ENCODE results near the gene KIF11. TPM values are rescaled to one million over a fixed set of nuclear protein-coding genes. Genes with fewer than 3 reads are reported as not detected.

Gene KIF11
- total and polyA plus RNA-seq, 9 of the 15 experiments (the other 6 are each of a cell fraction or from before 2014, with no cell fraction given): 11.3 to 54.4 (median 29.2) TPM

DNA sequence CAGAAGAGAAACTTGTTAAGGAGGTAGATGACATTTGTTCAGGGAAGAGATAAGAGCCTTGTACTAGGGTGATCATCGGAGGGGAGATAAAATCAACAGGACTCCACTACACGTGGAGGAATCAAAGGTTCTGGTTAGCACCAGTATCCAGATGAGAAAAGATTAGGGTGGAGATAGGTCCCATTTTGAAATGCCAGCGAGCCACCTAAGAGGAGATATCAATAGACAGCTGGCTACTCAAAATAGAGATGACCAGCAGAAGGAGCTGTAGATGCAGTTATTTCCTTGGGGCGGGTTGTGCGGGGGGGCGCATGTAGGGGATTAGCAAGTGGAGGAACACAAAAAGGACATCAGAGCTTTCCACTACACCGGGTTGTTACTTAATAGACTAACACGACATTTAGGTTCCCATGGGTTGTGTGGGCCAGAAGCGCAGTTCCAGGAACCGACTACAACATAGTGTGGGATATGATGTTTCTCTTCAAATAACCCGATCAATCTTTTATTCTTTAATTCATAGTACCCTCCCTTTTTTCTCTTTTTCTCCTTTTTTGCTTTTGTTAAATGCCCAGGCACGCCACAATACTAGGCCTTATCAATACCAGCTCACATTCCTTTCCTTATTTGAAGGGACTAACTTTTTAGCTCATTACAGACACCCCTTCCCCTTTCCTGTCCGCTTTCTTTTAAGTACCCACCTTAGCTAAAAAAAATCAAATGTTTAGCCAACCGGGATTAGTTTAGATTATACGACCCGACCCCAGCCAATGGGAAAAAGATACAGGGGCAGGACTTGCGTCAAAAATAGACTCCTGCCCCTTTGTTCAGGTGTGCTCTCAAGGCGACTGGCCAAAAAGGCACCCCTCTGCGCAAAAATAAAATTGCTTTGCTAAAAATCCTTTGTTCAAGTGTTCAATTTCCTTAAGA, 2.0 kb upstream of the KIF11 start (continued):
- no peak for TF ChIP-seq TBP (optimal IDR thresholded peaks at IDR 0.05; ENCODE audit: low read depth, low read length)
- TF ChIP-seq SMARCE1 (IDR thresholded peaks at IDR 0.05): no peak
- TF ChIP-seq FOXK2 (conservative IDR thresholded peaks at IDR 0.05 in 1 of 2, IDR thresholded peaks at IDR 0.05 in 1 of 2; ENCODE audit: low read depth in 2 of 2): 0 out of 4 replicates have a peak, but pooled peaks of 1 of the 2 experiments have one; percentile 32
- TF ChIP-seq, protein P1, sequence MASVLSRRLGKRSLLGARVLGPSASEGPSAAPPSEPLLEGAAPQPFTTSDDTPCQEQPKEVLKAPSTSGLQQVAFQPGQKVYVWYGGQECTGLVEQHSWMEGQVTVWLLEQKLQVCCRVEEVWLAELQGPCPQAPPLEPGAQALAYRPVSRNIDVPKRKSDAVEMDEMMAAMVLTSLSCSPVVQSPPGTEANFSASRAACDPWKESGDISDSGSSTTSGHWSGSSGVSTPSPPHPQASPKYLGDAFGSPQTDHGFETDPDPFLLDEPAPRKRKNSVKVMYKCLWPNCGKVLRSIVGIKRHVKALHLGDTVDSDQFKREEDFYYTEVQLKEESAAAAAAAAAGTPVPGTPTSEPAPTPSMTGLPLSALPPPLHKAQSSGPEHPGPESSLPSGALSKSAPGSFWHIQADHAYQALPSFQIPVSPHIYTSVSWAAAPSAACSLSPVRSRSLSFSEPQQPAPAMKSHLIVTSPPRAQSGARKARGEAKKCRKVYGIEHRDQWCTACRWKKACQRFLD (CRISPR knock-in tag; IDR thresholded peaks at IDR 0.05): 0 out of 2 replicates have a peak, but pooled peaks have one; percentile 36
- no peak for TF ChIP-seq BRD4 (IDR thresholded peaks at IDR 0.05)
- peak; percentile 69 for TF ChIP-seq BRD9 (IDR thresholded peaks at IDR 0.05; ENCODE audit: low read depth, partially characterized antibody)
- TF ChIP-seq, protein P2, sequence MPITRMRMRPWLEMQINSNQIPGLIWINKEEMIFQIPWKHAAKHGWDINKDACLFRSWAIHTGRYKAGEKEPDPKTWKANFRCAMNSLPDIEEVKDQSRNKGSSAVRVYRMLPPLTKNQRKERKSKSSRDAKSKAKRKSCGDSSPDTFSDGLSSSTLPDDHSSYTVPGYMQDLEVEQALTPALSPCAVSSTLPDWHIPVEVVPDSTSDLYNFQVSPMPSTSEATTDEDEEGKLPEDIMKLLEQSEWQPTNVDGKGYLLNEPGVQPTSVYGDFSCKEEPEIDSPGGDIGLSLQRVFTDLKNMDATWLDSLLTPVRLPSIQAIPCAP (CRISPR knock-in tag; IDR thresholded peaks at IDR 0.05; ENCODE audit: borderline replicate concordance): no peak
- TF ChIP-seq MCM5 (IDR thresholded peaks at IDR 0.05; ENCODE audit: low read depth): no peak
- 0 out of 2 replicates have a peak, but pooled peaks have one; percentile 34 for TF ChIP-seq LEF1 (IDR thresholded peaks at IDR 0.05)
- TF ChIP-seq, protein P3, sequence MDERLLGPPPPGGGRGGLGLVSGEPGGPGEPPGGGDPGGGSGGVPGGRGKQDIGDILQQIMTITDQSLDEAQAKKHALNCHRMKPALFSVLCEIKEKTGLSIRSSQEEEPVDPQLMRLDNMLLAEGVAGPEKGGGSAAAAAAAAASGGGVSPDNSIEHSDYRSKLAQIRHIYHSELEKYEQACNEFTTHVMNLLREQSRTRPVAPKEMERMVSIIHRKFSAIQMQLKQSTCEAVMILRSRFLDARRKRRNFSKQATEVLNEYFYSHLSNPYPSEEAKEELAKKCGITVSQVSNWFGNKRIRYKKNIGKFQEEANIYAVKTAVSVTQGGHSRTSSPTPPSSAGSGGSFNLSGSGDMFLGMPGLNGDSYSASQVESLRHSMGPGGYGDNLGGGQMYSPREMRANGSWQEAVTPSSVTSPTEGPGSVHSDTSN (CRISPR knock-in tag; IDR thresholded peaks at IDR 0.05; ENCODE audit: low read depth): no peak
- TF ChIP-seq, protein P3 (tag; conservative IDR thresholded peaks at IDR 0.05; ENCODE audit: low read depth): no peak
- no peak for TF ChIP-seq BDP1 (IDR thresholded peaks at IDR 0.05; ENCODE audit: insufficient read depth, insufficient read length)
- TF ChIP-seq IRF2 (CRISPR knock-in tag; IDR thresholded peaks at IDR 0.05): no peak
- TF ChIP-seq TAL1 (IDR thresholded peaks at IDR 0.05): peak; percentile 12; the same call in 1 of the 2 replicates
- TF ChIP-seq, protein P4, sequence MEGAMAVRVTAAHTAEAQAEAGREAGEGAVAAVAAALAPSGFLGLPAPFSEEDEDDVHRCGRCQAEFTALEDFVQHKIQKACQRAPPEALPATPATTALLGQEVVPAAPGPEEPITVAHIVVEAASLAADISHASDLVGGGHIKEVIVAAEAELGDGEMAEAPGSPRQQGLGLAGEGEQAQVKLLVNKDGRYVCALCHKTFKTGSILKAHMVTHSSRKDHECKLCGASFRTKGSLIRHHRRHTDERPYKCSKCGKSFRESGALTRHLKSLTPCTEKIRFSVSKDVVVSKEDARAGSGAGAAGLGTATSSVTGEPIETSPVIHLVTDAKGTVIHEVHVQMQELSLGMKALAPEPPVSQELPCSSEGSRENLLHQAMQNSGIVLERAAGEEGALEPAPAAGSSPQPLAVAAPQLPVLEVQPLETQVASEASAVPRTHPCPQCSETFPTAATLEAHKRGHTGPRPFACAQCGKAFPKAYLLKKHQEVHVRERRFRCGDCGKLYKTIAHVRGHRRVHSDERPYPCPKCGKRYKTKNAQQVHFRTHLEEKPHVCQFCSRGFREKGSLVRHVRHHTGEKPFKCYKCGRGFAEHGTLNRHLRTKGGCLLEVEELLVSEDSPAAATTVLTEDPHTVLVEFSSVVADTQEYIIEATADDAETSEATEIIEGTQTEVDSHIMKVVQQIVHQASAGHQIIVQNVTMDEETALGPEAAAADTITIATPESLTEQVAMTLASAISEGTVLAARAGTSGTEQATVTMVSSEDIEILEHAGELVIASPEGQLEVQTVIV (CRISPR knock-in tag; IDR thresholded peaks at IDR 0.05; ENCODE audit: borderline replicate concordance): no peak
- TF ChIP-seq ZNF384 (IDR thresholded peaks at IDR 0.05; ENCODE audit: low read depth, low read length): no peak
- TF ChIP-seq, protein P5, sequence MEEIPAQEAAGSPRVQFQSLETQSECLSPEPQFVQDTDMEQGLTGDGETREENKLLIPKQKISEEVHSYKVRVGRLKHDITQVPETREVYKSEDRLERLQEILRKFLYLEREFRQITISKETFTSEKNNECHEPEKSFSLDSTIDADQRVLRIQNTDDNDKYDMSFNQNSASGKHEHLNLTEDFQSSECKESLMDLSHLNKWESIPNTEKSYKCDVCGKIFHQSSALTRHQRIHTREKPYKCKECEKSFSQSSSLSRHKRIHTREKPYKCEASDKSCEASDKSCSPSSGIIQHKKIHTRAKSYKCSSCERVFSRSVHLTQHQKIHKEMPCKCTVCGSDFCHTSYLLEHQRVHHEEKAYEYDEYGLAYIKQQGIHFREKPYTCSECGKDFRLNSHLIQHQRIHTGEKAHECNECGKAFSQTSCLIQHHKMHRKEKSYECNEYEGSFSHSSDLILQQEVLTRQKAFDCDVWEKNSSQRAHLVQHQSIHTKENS (CRISPR knock-in tag; IDR thresholded peaks at IDR 0.05): no peak
- no peak for TF ChIP-seq GABPB1 (CRISPR knock-in tag; IDR thresholded peaks at IDR 0.05)

All from K562 (cell line).